WI38 (cell line): ENCODE data around the gene HYI.

Experiments
- H3K4me3 ChIP-seq: 2 replicates; pipeline ENCODE4 v1.5.1; 2011; ENCODE audit warnings: low read depth, mild to moderate bottlenecking, control low read depth, low read length
- CTCF ChIP-seq: IDR thresholded peaks from 2 replicates; pipeline ENCODE4 v1.5.1; 2012; ENCODE audit warnings: low read depth, mild to moderate bottlenecking, control low read depth, low read length

The HYI gene

DNA sequence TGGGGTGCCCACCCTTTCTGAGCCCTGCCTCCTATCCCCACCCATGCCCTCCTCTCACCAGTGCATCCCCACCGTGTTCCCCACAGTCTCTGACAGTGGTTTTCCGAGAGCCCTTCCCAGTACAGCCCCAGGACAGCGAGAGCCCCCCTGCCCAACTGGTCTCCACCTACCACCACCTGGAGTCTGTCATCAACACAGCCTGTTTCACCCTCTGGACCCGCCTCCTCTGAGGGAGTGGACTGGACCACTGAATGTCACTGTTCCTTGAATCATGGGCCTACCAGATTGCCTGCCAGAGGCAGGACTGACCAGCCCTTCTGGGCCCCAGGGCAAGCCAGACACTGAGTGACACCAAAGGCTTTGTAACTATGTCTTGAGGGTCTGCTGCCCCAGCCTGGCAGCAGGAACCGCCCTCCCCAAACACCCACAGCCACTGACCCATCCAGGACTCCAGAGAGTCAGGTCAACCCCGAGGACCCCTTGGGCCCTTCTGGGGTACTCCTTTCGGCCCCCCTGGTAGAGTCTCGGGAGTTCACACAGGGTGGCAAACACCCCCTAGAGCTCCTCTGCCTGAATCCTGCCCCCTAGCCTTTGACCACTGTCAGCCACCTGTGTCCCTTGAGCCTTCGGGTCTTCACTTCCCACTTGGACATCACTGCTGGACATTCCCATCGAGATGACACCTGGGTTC, 3.3 kb downstream of the HYI start:
- no peak for TF ChIP-seq CTCF
- H3K4me3 ChIP-seq, result no peak overlapping the region

DNA sequence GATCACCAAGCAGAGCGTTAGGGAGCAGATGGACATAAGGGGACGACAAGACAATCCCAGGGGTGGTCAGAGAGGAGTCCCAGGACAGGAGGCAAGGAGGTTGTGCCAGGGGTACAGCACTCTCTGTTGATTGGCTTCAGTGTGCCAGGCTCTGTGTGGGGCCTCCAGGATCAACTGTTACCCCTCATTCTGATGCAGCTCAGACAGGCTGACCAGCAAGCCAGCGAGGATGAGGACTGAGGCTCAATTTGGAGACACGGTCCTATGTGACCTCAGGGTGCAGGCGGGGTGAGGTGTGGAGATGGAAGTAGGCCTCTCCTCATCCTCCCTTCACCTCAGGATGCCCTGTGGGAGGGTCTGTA, 4.0 kb downstream of the HYI start:
- no peak overlapping the region for H3K4me3 ChIP-seq
- TF ChIP-seq CTCF, result no peak

DNA sequence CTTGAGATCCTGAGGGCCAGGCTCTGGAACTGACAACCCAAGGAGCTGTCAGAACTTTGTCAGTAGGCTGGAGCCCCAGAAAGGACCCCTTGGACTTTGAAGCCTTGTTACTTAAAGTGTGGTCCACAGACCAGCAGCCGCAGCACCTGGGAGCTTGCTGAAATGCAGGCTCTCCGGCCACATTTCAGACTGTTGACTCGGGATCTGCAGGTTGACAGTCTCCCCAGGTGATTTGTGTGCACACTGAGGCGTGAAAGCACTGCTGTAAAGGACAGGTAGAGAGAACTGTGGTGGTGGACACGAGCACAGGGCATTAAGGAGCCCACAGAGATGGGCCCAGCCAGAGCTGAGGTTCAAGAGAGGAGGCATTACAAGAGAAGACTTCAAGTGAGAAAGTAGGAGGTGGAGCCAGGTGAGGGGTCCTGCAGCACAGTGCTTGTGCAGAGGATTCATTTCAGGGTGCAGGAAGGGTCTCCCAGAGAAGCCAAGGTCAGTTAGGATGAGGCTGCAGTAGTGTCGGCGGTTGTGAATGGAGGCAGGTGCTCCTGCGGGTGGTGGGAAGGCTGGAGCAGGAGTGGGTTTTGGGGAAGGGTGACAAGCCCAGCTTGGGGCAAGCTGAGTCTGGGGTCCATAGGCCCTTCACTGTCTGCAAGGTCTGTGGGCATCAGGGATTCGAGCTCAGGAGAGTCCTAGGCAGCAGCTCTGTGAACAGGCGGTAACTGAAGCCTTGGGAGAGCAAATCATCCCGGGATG, 4.6 kb downstream of the HYI start:
- no peak for TF ChIP-seq CTCF

DNA sequence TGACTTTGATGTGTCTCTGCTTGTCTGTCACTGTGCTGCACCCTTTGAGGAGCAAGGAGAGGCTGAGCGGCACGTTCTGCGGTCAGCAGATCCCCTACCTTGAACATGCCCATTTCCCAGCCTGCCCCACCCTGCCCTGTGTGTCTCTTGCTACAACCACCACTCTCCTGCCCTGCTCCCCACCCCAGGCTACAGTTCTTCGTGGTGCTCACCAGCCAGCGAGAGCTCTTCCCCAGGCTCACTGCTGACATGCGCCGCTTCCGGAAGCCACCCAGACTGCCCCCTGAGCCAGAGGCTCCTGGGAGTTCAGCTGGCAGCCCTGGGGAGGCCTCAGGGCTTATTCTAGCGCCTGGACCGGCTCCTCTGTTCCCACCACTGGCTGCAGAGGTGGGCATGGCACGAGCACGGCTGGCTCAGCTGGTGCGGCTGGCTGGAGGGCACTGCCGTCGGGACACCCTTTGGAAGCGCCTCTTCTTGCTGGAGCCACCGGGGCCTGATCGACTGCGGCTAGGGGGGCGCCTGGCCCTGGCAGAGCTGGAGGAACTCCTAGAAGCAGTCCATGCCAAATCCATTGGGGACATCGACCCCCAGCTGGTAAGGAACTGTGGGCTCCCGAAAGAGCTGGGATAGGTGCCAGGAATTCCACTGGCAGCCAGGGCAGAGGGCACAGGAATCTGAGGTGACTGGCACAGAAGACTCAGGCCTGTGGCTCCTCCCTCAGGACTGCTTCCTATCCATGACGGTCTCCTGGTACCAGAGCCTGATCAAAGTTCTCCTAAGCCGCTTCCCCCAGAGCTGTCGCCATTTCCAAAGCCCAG, 5.6 kb downstream of the HYI start:
- TF ChIP-seq CTCF, result no peak
- no peak overlapping the region for H3K4me3 ChIP-seq

More for the DNA sequence above, 4.6 kb downstream of the HYI start:
- H3K4me3 ChIP-seq, result no peak overlapping the region

DNA sequence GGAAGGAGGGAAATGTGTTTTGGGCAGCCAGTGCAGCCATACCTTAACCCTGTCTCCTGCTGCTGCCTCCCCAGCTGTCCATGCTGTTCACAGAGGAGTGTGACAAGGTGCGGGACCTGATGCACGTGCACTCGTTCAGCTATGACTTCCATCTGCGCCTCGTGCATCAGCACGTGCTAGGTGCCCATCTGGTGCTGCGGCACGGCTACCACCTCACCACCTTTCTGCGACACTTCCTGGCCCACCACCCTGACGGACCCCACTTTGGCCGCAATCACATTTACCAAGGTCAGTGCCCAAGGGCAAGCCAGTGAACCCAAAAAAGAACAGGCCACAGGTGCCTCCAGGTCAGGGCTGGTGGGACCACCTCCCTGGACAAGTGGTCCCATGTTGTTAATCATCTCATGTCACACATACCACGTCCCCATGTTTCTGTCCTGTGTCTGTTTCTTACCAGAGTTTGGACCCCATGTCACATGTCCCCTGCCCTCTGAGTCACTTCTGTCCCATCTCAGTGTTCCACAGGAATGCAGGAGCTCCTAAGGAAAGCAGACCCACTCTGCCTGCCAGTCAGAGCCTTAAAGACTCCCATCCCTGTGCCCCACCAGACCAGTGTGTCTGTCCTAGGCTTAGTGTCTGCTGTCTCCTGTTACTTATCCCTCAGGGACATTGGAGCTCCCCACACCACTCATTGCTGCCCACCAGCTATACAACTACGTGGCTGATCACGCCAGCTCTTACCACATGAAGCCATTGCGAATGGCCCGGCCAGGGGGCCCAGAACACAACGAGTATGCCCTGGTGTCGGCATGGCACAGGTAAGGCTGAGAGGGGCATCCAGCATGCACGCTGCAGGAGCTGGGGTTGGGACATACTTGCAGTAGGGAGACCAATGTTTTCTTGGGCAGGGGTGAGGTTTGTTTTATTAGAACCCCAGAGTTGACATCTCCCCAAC, 6.6 kb downstream of the HYI start:
- no peak for TF ChIP-seq CTCF
- no peak overlapping the region for H3K4me3 ChIP-seq

- H3K4me3 ChIP-seq, result no peak overlapping the region
- no peak for TF ChIP-seq CTCF
Measured at GRCh38 chr1:43446388-43446740, 7.4 kb downstream of the HYI start.
